Astrocyte of the cerebellum (primary cell): ENCODE results near the gene CLMN.
"Not testable (repeated sequence)": the region's sequence is repeated elsewhere in the genome, so short reads cannot be mapped to it uniquely, and the experiment has no call there.

Source experiments
- DNase-seq: peaks from one replicate; pipeline ENCODE4 v3.0.0-alpha.2; 2011; ENCODE audit warnings: low read depth
- H3K4me3 ChIP-seq: 2 replicates; pipeline ENCODE4 v1.5.1; 2011; ENCODE audit warnings: mild to moderate bottlenecking, low read depth, low read length, moderate library complexity
- CTCF ChIP-seq: IDR thresholded peaks from 2 replicates; pipeline ENCODE4 v1.5.1; 2012; ENCODE audit warnings: low read length, low read depth, moderate library complexity, mild to moderate bottlenecking; ENCODE audit errors: missing control alignments
- in situ Hi-C: cut with HindIII; loops from 2 replicates; pipeline ENCODE4 v1.10.0; 2017; ENCODE audit warnings: low sequenced_read_pairs

The CLMN gene

DNA sequence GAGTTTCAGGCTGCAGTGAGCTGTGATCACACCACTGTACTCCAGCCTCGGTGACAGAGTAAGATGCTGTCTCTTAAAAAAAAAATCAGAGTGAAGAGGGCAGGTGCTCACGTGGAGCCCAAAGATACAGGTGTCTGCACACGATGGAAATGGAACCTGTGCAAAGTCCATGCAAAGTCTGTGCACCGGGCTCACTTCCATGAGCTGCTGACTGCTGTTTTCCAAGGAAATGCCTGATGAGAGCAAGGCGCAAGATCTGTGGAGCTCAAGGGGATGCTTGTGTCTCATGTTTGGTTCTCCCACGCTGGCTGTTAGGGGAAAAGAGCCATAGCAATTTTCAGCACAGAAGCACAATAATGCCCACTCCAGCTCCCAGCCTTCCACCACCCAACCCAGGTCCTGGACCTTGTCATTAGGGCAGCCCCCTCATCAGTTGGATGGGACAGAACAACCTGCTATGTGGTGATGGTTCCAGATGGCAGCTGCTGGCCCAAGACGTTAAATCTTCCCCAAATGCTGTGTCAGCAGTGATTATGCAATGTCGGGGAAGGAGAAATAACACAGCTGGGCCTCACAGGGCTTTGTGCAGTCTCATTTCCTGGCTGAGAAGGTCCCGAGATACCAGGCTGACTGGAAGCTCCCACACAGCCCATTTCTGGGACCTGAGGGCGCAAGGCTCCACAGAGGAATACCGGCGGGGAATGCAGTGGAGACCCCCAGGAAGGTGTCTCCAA is 134.5 kb downstream of the CLMN start:
- no peak for DNase-seq
- no peak overlapping the region for H3K4me3 ChIP-seq
- no peak for TF ChIP-seq CTCF
- in situ Hi-C loops = no loop called here

GRCh38 chr14:95184413-95184790 is 135.3 kb downstream of the CLMN start:
- DNase-seq = no peak
- no peak overlapping the region for H3K4me3 ChIP-seq
- no peak for TF ChIP-seq CTCF
- in situ Hi-C loops = loop anchor here (5.0 kb wide), 1 partner anchor 43 kb away; no protein-coding TSS in a partner anchor

GRCh38 chr14:95183532-95184412 is 135.9 kb downstream of the CLMN start:
- no peak overlapping the region for H3K4me3 ChIP-seq
- TF ChIP-seq CTCF = no peak
- DNase-seq = no peak
- in situ Hi-C loops = loop anchor here (5.0 kb wide), 1 partner anchor 44 kb away; no protein-coding TSS in a partner anchor

DNA sequence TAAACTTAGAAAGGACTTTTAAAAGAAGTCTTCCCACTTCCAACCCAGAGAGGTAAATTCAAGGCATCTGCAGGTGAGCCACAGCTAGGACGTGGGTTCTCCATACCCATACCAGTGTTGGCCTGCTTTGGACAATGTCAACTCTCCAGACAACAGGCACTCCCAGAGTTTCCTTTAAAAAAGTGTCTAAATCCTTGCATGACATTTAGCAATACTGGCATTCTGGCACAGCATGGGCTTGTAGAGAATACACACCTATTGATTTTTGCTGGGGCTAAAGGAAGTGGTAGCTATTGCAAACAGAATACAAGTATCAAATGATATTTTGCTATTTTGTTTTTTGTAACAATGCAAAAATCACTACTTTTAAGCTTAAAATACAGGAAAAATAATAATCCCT is 136.6 kb downstream of the CLMN start:
- in situ Hi-C loops = loop anchor here (5.0 kb wide), 1 partner anchor 44 kb away; no protein-coding TSS in a partner anchor
- no peak for TF ChIP-seq CTCF
- no peak overlapping the region for H3K4me3 ChIP-seq
- DNase-seq = no peak

DNA sequence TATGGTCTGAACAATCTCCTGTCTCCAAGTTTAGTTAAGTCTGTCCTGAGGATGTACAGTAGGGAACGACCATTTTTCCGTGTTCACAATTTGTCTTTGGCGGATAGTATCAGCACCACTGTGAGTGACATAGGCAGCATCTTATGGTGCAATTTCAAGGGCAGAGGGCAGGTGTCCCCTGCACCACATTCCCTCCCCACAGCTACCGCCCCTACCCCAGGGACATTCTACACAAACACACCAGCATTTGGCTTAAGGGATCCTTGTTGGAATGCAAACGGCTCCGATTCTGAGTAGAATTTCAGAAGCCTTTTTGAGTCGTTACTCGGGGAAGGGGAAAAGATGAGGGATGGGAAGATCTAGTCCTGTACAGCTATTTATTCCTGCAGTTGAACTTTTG is 137.3 kb downstream of the CLMN start:
- no peak overlapping the region for H3K4me3 ChIP-seq
- no peak for DNase-seq
- no peak for TF ChIP-seq CTCF
- in situ Hi-C loops = loop anchor here (5.0 kb wide), 1 partner anchor 45 kb away; no protein-coding TSS in a partner anchor

DNA sequence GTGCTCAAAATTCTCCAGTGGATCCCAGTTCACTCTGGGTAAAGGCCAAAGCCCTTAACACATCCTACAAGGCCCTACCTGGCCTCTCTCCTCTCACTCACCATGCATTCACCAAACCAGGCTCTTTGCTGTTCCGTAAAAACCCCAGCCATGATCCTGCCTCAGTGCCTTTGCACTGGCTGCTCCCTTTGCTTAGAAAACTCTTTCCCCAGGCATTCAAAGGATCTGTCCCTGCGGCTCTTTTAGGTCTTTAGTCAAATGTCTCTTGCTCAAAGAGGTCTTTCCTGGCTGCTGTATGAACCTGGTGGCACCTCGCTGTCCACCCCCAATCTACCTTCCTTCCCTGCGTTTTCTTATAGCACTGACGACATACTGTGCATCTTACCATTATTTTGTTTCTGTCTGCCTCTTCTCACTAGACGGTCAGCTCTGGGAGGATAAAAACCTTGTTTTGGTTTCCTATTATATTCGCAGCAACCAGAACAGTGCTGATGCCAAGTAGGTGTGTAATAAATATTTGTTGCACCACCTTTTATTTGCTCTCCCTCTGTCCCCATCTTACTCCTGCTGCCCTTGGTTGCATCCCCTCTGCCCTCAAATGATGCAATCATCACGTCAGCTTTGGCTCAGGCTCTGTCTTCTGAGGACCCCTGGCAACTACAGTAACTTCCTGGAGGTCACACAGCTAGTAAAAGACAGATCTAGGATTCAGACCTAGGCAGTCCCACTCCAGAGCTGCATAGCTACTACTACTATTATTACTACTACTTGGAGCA is 138.6 kb downstream of the CLMN start:
- TF ChIP-seq CTCF = no peak
- H3K4me3 ChIP-seq = no peak overlapping the region
- in situ Hi-C loops = loop anchor here (5.0 kb wide), 1 partner anchor 46 kb away; no protein-coding TSS in a partner anchor
- DNase-seq = no peak

GRCh38 chr14:95175670-95176069 is 144.0 kb downstream of the CLMN start:
- in situ Hi-C loops, DNase-seq, H3K4me3 ChIP-seq: not testable (repeated sequence)
